WTC11 (cell line): ENCODE results near the gene CTNNA1. TPM values are rescaled to one million over a fixed set of nuclear protein-coding genes. Genes with fewer than 3 reads are reported as not detected.

Source experiments
- AFF4 ChIP-seq: sonication (generic); formaldehyde crosslinking; IDR thresholded peaks from 2 replicates; pipeline ENCODE4 v1.8.1; 2023; ENCODE audit warnings: mild to moderate bottlenecking, missing genetic modification reagents, borderline replicate concordance
- AR ChIP-seq: fragments of 250-450 bp; sonication (Bioruptor Pico); IDR thresholded peaks from 2 replicates; pipeline ENCODE4 v1.9.0; 2021; ENCODE audit warnings: mild to moderate bottlenecking
- ELF4 ChIP-seq: sonication (generic); formaldehyde crosslinking; IDR thresholded peaks from 2 replicates; pipeline ENCODE4 v1.8.1; 2022; ENCODE audit warnings: low read depth, mild to moderate bottlenecking, moderate library complexity, missing genetic modification reagents
- ETV6 ChIP-seq: sonication (generic); formaldehyde crosslinking; IDR thresholded peaks from 2 replicates; pipeline ENCODE4 v1.8.1; 2022; ENCODE audit warnings: mild to moderate bottlenecking, missing genetic modification reagents
- GRHL2 ChIP-seq: fragments of 250-450 bp; sonication (Bioruptor Pico); IDR thresholded peaks from 2 replicates; pipeline ENCODE4 v1.8.0; 2022; ENCODE audit warnings: mild to moderate bottlenecking, moderate library complexity; ENCODE audit not compliant: insufficient replicate concordance, severe bottlenecking
- HMGA2 ChIP-seq: fragments of 250-450 bp; sonication (Bioruptor Pico); IDR thresholded peaks from 2 replicates; pipeline ENCODE4 v1.4.0; 2021; ENCODE audit warnings: mild to moderate bottlenecking, moderate library complexity
- SMAD3 ChIP-seq: sonication (generic); formaldehyde crosslinking; IDR thresholded peaks from 2 replicates; pipeline ENCODE4 v1.8.0; 2022; ENCODE audit warnings: missing genetic modification reagents, mild to moderate bottlenecking, borderline replicate concordance
- ZNF121 ChIP-seq: sonication (generic); formaldehyde crosslinking; IDR thresholded peaks from 2 replicates; pipeline ENCODE4 v1.8.0; 2023; ENCODE audit warnings: missing genetic modification reagents
- ZNF138 ChIP-seq: sonication (generic); formaldehyde crosslinking; conservative IDR thresholded peaks from 2 replicates; pipeline ENCODE4 v1.8.1; 2022; ENCODE audit warnings: mild to moderate bottlenecking, moderate library complexity, missing genetic modification reagents
- ZNF219 ChIP-seq: sonication (generic); formaldehyde crosslinking; IDR thresholded peaks from 2 replicates; pipeline ENCODE4 v1.8.0; 2023; ENCODE audit warnings: missing genetic modification reagents, mild to moderate bottlenecking, borderline replicate concordance
- ZNF671 ChIP-seq: fragments of 250-450 bp; sonication (Bioruptor Pico); IDR thresholded peaks from 2 replicates; pipeline ENCODE4 v1.8.0; 2021; ENCODE audit warnings: mild to moderate bottlenecking
- ZSCAN18 ChIP-seq: fragments of 250-450 bp; sonication (Bioruptor Pico); IDR thresholded peaks from 2 replicates; pipeline ENCODE4 v2.1.2; 2022; ENCODE audit warnings: mild to moderate bottlenecking, moderate library complexity
- total RNA-seq: library from RNA; stranded (reverse); gene quantifications from 3 replicates; pipeline ENCODE4 v1.2.3, GENCODE V29; 2021
- TF ChIP-seq, protein P1 (sequence below): sonication (generic); formaldehyde crosslinking; conservative IDR thresholded peaks from 2 replicates; pipeline ENCODE4 v1.8.1; 2023; ENCODE audit warnings: mild to moderate bottlenecking, low read depth, missing genetic modification reagents, moderate library complexity
- TF ChIP-seq, protein P2 (sequence below): fragments of 250-450 bp; sonication (Bioruptor Pico); IDR thresholded peaks from 2 replicates; pipeline ENCODE4 v1.9.0; 2021; ENCODE audit warnings: moderate library complexity, mild to moderate bottlenecking, inconsistent platforms, borderline replicate concordance
- TF ChIP-seq, protein P3 (sequence below): sonication (generic); formaldehyde crosslinking; IDR thresholded peaks from 2 replicates; pipeline ENCODE4 v1.8.1; 2022; ENCODE audit warnings: low read depth, mild to moderate bottlenecking, moderate library complexity, missing genetic modification reagents, borderline replicate concordance
- TF ChIP-seq, protein P4 (sequence below): fragments of 250-450 bp; sonication (Bioruptor Pico); IDR thresholded peaks from 2 replicates; pipeline ENCODE4 v1.8.0; 2021; ENCODE audit warnings: mild to moderate bottlenecking

The CTNNA1 gene
- total RNA-seq, 1 experiment from 2014 or later: 309 TPM

DNA sequence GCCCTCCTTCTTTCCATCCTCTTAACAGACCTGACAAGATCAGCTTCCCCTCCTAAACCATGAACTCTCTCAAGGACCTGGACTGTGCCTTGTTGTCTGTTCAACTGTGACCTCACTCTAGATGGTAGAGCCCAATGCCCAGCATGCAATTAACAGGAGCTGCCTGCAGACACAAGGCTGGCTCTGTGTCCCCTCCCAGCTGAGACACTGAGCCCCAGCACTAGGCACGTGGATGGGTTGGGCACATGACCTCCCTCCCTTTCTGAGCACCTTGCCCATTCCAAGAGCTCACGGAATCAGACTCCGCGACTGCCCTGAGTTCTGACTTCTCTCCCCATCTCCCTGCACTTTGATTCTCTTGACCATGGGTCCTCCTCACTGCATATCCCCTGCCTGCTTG, 215.4 kb downstream of the CTNNA1 start (continued):
- TF ChIP-seq, protein P1, sequence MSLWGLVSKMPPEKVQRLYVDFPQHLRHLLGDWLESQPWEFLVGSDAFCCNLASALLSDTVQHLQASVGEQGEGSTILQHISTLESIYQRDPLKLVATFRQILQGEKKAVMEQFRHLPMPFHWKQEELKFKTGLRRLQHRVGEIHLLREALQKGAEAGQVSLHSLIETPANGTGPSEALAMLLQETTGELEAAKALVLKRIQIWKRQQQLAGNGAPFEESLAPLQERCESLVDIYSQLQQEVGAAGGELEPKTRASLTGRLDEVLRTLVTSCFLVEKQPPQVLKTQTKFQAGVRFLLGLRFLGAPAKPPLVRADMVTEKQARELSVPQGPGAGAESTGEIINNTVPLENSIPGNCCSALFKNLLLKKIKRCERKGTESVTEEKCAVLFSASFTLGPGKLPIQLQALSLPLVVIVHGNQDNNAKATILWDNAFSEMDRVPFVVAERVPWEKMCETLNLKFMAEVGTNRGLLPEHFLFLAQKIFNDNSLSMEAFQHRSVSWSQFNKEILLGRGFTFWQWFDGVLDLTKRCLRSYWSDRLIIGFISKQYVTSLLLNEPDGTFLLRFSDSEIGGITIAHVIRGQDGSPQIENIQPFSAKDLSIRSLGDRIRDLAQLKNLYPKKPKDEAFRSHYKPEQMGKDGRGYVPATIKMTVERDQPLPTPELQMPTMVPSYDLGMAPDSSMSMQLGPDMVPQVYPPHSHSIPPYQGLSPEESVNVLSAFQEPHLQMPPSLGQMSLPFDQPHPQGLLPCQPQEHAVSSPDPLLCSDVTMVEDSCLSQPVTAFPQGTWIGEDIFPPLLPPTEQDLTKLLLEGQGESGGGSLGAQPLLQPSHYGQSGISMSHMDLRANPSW (CRISPR knock-in tag): no peak
- TF ChIP-seq, protein P2, sequence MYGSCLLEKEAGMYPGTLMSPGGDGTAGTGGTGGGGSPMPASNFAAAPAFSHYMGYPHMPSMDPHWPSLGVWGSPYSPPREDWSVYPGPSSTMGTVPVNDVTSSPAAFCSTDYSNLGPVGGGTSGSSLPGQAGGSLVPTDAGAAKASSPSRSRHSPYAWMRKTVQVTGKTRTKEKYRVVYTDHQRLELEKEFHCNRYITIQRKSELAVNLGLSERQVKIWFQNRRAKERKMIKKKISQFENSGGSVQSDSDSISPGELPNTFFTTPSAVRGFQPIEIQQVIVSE (CRISPR knock-in tag): no peak
- TF ChIP-seq ETV6 (no peak), ZNF219 (CRISPR knock-in tag) (no peak), ZNF671 (CRISPR knock-in tag) (no peak), ZNF138 (CRISPR knock-in tag) (no peak), ZSCAN18 (CRISPR knock-in tag) (no peak), ELF4 (no peak), AR (no peak), SMAD3 (no peak), ZNF121 (no peak), AFF4 (no peak), GRHL2 (CRISPR knock-in tag) (no peak), HMGA2 (CRISPR knock-in tag) (no peak)
- TF ChIP-seq, protein P3, sequence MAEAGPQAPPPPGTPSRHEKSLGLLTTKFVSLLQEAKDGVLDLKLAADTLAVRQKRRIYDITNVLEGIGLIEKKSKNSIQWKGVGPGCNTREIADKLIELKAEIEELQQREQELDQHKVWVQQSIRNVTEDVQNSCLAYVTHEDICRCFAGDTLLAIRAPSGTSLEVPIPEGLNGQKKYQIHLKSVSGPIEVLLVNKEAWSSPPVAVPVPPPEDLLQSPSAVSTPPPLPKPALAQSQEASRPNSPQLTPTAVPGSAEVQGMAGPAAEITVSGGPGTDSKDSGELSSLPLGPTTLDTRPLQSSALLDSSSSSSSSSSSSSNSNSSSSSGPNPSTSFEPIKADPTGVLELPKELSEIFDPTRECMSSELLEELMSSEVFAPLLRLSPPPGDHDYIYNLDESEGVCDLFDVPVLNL: no peak
- TF ChIP-seq, protein P4, sequence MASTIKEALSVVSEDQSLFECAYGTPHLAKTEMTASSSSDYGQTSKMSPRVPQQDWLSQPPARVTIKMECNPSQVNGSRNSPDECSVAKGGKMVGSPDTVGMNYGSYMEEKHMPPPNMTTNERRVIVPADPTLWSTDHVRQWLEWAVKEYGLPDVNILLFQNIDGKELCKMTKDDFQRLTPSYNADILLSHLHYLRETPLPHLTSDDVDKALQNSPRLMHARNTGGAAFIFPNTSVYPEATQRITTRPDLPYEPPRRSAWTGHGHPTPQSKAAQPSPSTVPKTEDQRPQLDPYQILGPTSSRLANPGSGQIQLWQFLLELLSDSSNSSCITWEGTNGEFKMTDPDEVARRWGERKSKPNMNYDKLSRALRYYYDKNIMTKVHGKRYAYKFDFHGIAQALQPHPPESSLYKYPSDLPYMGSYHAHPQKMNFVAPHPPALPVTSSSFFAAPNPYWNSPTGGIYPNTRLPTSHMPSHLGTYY (CRISPR knock-in tag): no peak
